Endothelial cell of umbilical vein (primary cell): Measurements from ENCODE around the gene FAM50A. TPM values are rescaled to one million over a fixed set of nuclear protein-coding genes. Genes with fewer than 3 reads are reported as not detected.

Experiments used
- BruUV-seq: library from RNA; stranded (reverse); fragments of 400-500 nt; replicated peaks from 2 replicates; lab custom pipeline; 2021; lab: Mats Ljungman, UMichigan
- CTCF ChIA-PET: fragments of 300-600, 350-600 bp; sonication (Branson Sonifier 250); formaldehyde crosslinking; loops from one replicate; lab custom pipeline; 2021; ENCODE audit warnings: antibody characterized with exemption, inconsistent platforms; lab: Charles Lee
- POLR2A ChIA-PET: fragments of 300-600, 350-600 bp; sonication (Branson Sonifier 250); formaldehyde crosslinking; loops from one replicate; lab custom pipeline; 2021; ENCODE audit warnings: antibody characterized with exemption, inconsistent platforms; lab: Charles Lee
- DNase-seq: peaks from one replicate; pipeline ENCODE4 v3.0.0-alpha.2; 2011; ENCODE audit warnings: low read depth, low spot score
- FAIRE-seq: peaks from 2 replicates; lab custom pipeline; 2011; peaks lifted over from hg19 to GRCh38; lab: Jason Lieb, UNC
- H2AFZ ChIP-seq: 2 replicates; pipeline ENCODE4 v1.6.0; 2012; ENCODE audit warnings: low read depth, low read length, control low read depth, inconsistent platforms
- H3K27ac ChIP-seq: 2 replicates; pipeline ENCODE4 v1.5.1; 2011; ENCODE audit warnings: low read depth, mild to moderate bottlenecking, control low read depth, low read length, moderate library complexity; ENCODE audit not compliant: insufficient read depth
- H3K27me3 ChIP-seq, 2 experiments: 2 replicates each; pipeline versions ENCODE4 v1.6.0 to v1.6.1; 2011; ENCODE audit warnings: low read length in 2 of 2, mixed read lengths in 1 of 2; ENCODE audit not compliant: control insufficient read depth in 2 of 2, insufficient read depth in 2 of 2
- H3K36me3 ChIP-seq, 2 experiments: 2 replicates in 1 of 2; 3 replicates in 1 of 2; pipeline ENCODE4 v1.5.1; 2011; ENCODE audit warnings: low read length in 2 of 2, mild to moderate bottlenecking in 1 of 2, moderate library complexity in 1 of 2; ENCODE audit not compliant: control insufficient read depth in 2 of 2, insufficient read depth in 2 of 2; ENCODE audit errors: extremely low read depth in 1 of 2
- H3K4me1 ChIP-seq: 3 replicates; pipeline ENCODE4 v1.5.1; 2011; ENCODE audit warnings: mild to moderate bottlenecking, low read length; ENCODE audit not compliant: control insufficient read depth, insufficient read depth; ENCODE audit errors: extremely low read depth
- H3K4me2 ChIP-seq: 2 replicates; pipeline ENCODE4 v1.6.1; 2011; ENCODE audit warnings: low read length, control low read depth, mixed read lengths; ENCODE audit not compliant: insufficient read depth
- H3K4me3 ChIP-seq, 3 experiments: fragments of 200-600 bp in 1 of 3; sonication (generic), shearing (Covaris generic) in 1 of 3; replicated peaks in 1 of 3; 2 replicates each; pipeline ENCODE4 v1.5.1; 2011 to 2016; ENCODE audit warnings: control low read depth in 3 of 3, low read length in 3 of 3, mild to moderate bottlenecking in 2 of 3, inconsistent platforms in 1 of 3, low read depth in 1 of 3, moderate library complexity in 1 of 3; ENCODE audit not compliant: insufficient read depth in 1 of 3
- H3K79me2 ChIP-seq: 2 replicates; pipeline ENCODE4 v1.6.0; 2012; ENCODE audit warnings: low read length, inconsistent platforms; ENCODE audit not compliant: control insufficient read depth, insufficient read depth
- H3K9ac ChIP-seq: replicated peaks from 2 replicates; pipeline ENCODE3; 2011; ENCODE audit warnings: low read length, control low read depth; ENCODE audit not compliant: insufficient read depth; ENCODE audit errors: extremely low read depth
- H3K9me1 ChIP-seq: replicated peaks from 3 replicates; pipeline ENCODE4 v1.6.0; 2011; ENCODE audit warnings: mild to moderate bottlenecking, low read length; ENCODE audit not compliant: control insufficient read depth, insufficient read depth; ENCODE audit errors: extremely low read depth
- H3K9me3 ChIP-seq: replicated peaks from 2 replicates; pipeline ENCODE4 v1.5.1; 2012; ENCODE audit warnings: low read length, inconsistent platforms; ENCODE audit not compliant: control insufficient read depth, insufficient read depth
- H4K20me1 ChIP-seq: replicated peaks from 2 replicates; pipeline ENCODE3; 2011; ENCODE audit warnings: mild to moderate bottlenecking, low read length; ENCODE audit not compliant: control insufficient read depth, insufficient read depth; ENCODE audit errors: extremely low read depth
- CTCF ChIP-seq, 2 donors: IDR thresholded peaks; 1 replicate in 1 of 2; 2 replicates in 1 of 2; pipeline ENCODE4 v1.5.1; 2011; ENCODE audit warnings: low read length in 2 of 2, mild to moderate bottlenecking in 2 of 2, moderate library complexity in 2 of 2, control low read depth in 1 of 2, inconsistent platforms in 1 of 2, low read depth in 1 of 2; ENCODE audit not compliant: insufficient read depth in 1 of 2; ENCODE audit errors: extremely low read depth in 1 of 2
- EZH2 ChIP-seq: IDR thresholded peaks from 2 replicates; pipeline ENCODE4 v1.6.1; 2012; ENCODE audit warnings: borderline replicate concordance, low read depth, mild to moderate bottlenecking, moderate library complexity, low read length, inconsistent platforms; ENCODE audit not compliant: severe bottlenecking
- FOS ChIP-seq: IDR thresholded peaks from 2 replicates; pipeline ENCODE4 v1.6.1; 2011; ENCODE audit warnings: mild to moderate bottlenecking, low read length, moderate library complexity, borderline replicate concordance; ENCODE audit not compliant: insufficient read depth
- GATA2 ChIP-seq: IDR thresholded peaks from 2 replicates; pipeline ENCODE4 v1.7.0; 2011; ENCODE audit warnings: low read depth, mild to moderate bottlenecking, moderate library complexity, mixed read lengths, low read length; ENCODE audit not compliant: insufficient read length, insufficient read depth
- JUN ChIP-seq: IDR thresholded peaks from 2 replicates; pipeline ENCODE4 v1.6.1; 2011; ENCODE audit warnings: borderline replicate concordance, low read depth; ENCODE audit not compliant: insufficient read length, insufficient read depth
- MAX ChIP-seq: IDR thresholded peaks from 2 replicates; pipeline ENCODE4 v1.6.1; 2011; ENCODE audit not compliant: insufficient read depth, insufficient read length
- MYC ChIP-seq: IDR thresholded peaks from one replicate; pipeline ENCODE4 v1.6.1; 2011; ENCODE audit warnings: mild to moderate bottlenecking, low read depth, low read length
- POLR2A ChIP-seq: IDR thresholded peaks from 2 replicates; pipeline ENCODE4 v1.6.1; 2012; ENCODE audit warnings: low read depth, mild to moderate bottlenecking, control low read depth, low read length
- POLR2AphosphoS5 ChIP-seq: IDR thresholded peaks from 2 replicates; pipeline ENCODE4 v1.6.1; 2012; ENCODE audit warnings: low read depth, mild to moderate bottlenecking, control low read depth, low read length, moderate library complexity; ENCODE audit not compliant: insufficient read depth
- dilution Hi-C: fragments of 300-500 bp; cut with MboI; formaldehyde crosslinking; loops from one replicate; pipeline ENCODE4 v1.15.0; 2019; ENCODE audit warnings: low sequenced_read_pairs; ENCODE audit not compliant: extremely low pct_ligation_motif_present
- intact Hi-C: fragments of 100-400 bp; cut with micrococcal nuclease; formaldehyde crosslinking; loops from one replicate; pipeline ENCODE4 v1.10.0; 2022
- polyA plus RNA-seq, 4 experiments: library from polyadenylated mRNA; depleted of rRNA in 3 of 4; stranded (reverse) in 3 of 4; unstranded in 1 of 4; fragments of >200 nt; gene quantifications; 2 replicates each; pipeline versions ENCODE4 v1.2.1 to v1.2.3, GENCODE V29; 2011 to 2012; ENCODE audit warnings: missing spikeins in 1 of 4
- total RNA-seq: library from RNA; stranded (reverse); gene quantifications from 2 replicates; pipeline ENCODE4 v1.2.3, GENCODE V29; 2021

Gene FAM50A
- total and polyA plus RNA-seq, 2 donors (not counting 3 experiments of a cell fraction or from before 2014, with no cell fraction given), result 75.9 to 123 TPM

- Histone ChIP-seq H3K9ac (no peak overlapping the region), H3K4me3 (no peak overlapping the region), H3K9me3 (no peaks in the 10 kb centered on the region), H3K79me2 (peaks cover 23% of the 10 kb centered on the region), H2AFZ (no peak overlapping the region), H3K27ac (peak overlapping the region; percentile 43), H3K36me3 (peaks cover 2 to 5% of the 10 kb centered on the region in 2 experiments), H3K9me1 (no peaks in the 10 kb centered on the region), H3K27me3 (no peaks in the 10 kb centered on the region), H3K4me1 (peaks cover 28% of the 10 kb centered on the region), H3K4me2 (no peak overlapping the region), H4K20me1 (no peaks in the 10 kb centered on the region)
- CTCF ChIA-PET, result interaction anchor here (1.1 to 1.2 kb wide), 2 partner anchors 14 to 29 kb away, joined by 3 to 5 read pairs; partner anchors contain the start of gene RPL10
- no TSS peak for BruUV-seq
- intact Hi-C loops, result loop anchor here (5.0 kb wide), 1 partner anchor 90 kb away; the partner anchor contains the start of gene FAM3A
- TF ChIP-seq MYC (no peak), FOS (no peak), GATA2 (no peak), POLR2AphosphoS5 (no peak), CTCF (IDR thresholded peaks at IDR 0.05; ENCODE audit: extremely low read depth in 1 of 2, insufficient read depth in 1 of 2, low read depth in 1 of 2, low read length in 2 of 2) (no peak), JUN (no peak), POLR2A (no peak), EZH2 (no peak), MAX (no peak)
- DNase-seq, result no peak
- peak; percentile 73 for FAIRE-seq
- POLR2A ChIA-PET, result no interaction called here
- dilution Hi-C loops, result no loop called here
Measured at GRCh38 chrX:154426916-154427770, 16.8 kb upstream of the FAM50A start.
